Measurements from ENCODE around the gene RNF181. TPM values are rescaled to one million over a fixed set of nuclear protein-coding genes. Genes with fewer than 3 reads are reported as not detected.
A peak's percentile ranks its signal among the peaks of the same experiment; 100 is the strongest.
"Not testable (repeated sequence)": the region's sequence is repeated elsewhere in the genome, so short reads cannot be mapped to it uniquely, and the experiment has no call there.

The RNF181 gene
- total RNA-seq, 1 experiment from 2014 or later: 166 TPM

- in situ Hi-C loops (cut with HindIII; ENCODE audit: low pct_unique_long_range_greater_than_20kb, low sequenced_read_pairs): no loop called here
- no peak for DNase-seq (ENCODE audit: low read depth)
Measured at GRCh38 chr2:85589982-85590791, 5.4 kb upstream of the RNF181 start.

- no peak for DNase-seq (ENCODE audit: low read depth)
- in situ Hi-C loops (cut with HindIII; ENCODE audit: low pct_unique_long_range_greater_than_20kb, low sequenced_read_pairs): no loop called here
Measured at GRCh38 chr2:85590950-85591349, 4.6 kb upstream of the RNF181 start.

GRCh38 chr2:85591563-85591962 is 4.0 kb upstream of the RNF181 start:
- no peak for DNase-seq (ENCODE audit: low read depth)
- in situ Hi-C loops (cut with HindIII; ENCODE audit: low pct_unique_long_range_greater_than_20kb, low sequenced_read_pairs): no loop called here

GRCh38 chr2:85592299-85592698 is 3.2 kb upstream of the RNF181 start:
- in situ Hi-C loops (cut with HindIII; ENCODE audit: low pct_unique_long_range_greater_than_20kb, low sequenced_read_pairs): not testable (repeated sequence)

GRCh38 chr2:85593023-85593422 is 2.5 kb upstream of the RNF181 start:
- no peak for DNase-seq (ENCODE audit: low read depth)
- in situ Hi-C loops (cut with HindIII; ENCODE audit: low pct_unique_long_range_greater_than_20kb, low sequenced_read_pairs): no loop called here

More at GRCh38 chr2:85592299-85592698, 3.2 kb upstream of the RNF181 start:
- DNase-seq (ENCODE audit: low read depth): not testable (repeated sequence)

DNA sequence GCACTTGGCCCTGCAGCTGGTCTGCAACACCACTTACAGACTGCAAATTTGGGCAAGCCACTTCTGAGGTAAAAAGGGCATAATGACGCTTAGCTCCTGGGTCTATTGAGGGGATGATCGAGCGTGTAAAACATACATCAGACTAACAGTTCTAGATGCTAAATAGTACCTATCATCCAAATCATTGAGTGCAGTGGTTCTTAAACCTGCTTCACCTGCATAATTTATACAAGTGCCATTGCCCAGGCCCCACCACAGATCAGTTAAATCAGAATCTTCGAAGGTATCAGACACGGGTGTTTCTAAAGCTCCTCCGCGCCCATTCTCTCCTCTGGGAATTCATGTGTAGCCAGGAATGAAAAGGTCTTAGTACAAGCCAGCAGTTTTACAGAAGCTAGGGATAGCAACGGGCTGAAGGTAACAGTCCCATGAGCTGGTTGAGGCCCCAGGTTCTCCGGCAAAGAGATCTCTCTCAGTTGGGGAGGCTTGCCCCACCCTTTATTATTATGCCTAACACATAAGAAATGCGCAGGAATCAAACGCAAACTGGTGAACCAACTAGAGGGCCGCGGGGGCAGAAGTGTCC is 737 bp upstream of the RNF181 start:
- in situ Hi-C loops (cut with HindIII; ENCODE audit: low pct_unique_long_range_greater_than_20kb, low sequenced_read_pairs): no loop called here
- no peak for DNase-seq (ENCODE audit: low read depth)

GRCh38 chr2:85596026-85596333 is 435 bp downstream of the RNF181 start:
- DNase-seq (ENCODE audit: low read depth): no peak
- in situ Hi-C loops (cut with HindIII; ENCODE audit: low pct_unique_long_range_greater_than_20kb, low sequenced_read_pairs): no loop called here

DNA sequence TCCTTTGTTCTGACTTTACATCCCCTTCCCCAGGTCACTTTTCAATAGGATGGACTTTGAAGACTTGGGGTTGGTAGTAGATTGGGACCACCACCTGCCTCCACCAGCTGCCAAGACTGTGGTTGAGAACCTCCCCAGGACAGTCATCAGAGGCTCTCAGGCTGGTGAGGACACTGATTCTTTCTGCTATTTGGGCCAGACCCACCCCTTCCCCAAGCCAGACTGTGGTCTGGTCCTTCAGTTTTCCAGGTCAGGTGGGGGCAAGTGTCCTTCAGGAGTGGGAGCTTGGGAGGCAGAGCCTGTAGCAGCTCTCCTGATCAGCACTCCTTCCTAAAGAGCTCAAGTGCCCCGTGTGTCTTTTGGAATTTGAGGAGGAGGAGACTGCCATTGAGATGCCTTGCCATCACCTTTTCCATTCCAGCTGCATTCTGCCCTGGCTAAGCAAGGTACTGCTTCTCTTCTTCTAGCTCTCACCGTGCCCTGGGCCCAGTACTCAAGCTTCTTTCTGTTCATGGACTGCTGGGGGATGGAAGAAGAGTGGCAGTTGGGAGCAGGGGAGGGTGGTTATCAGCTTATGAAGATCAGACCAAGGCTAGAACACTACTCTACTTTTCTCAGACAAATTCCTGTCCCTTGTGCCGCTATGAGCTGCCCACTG is 1.1 kb downstream of the RNF181 start:
- DNase-seq (ENCODE audit: low read depth): no peak
- in situ Hi-C loops (cut with HindIII; ENCODE audit: low pct_unique_long_range_greater_than_20kb, low sequenced_read_pairs): no loop called here

DNA sequence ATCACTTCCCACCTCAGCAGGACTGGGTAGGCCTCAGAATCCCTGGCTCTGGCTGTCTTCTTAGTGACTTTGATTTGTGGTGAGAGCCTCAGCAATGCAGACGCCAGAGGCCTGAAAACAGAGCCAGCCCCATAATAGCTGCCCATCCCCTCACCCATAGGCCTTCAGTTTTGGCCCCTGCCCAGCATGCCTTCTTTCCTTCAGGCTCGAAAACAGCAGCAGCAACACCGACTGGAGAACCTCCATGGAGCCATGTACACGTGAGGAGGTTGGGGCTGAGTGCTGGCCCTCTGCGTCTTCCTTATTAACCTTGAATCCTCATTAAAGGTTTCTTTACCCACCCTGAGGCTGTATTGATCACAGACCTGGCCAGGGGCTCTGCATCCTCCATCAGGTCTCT is 1.7 kb downstream of the RNF181 start:
- DNase-seq (ENCODE audit: low read depth): no peak
- in situ Hi-C loops (cut with HindIII; ENCODE audit: low pct_unique_long_range_greater_than_20kb, low sequenced_read_pairs): no loop called here

GRCh38 chr2:85598594-85599340 is 3.2 kb downstream of the RNF181 start:
- in situ Hi-C loops (cut with HindIII; ENCODE audit: low pct_unique_long_range_greater_than_20kb, low sequenced_read_pairs): no loop called here
- no peak for DNase-seq (ENCODE audit: low read depth)

GRCh38 chr2:85599468-85600234 is 4.1 kb downstream of the RNF181 start:
- in situ Hi-C loops (cut with HindIII; ENCODE audit: low pct_unique_long_range_greater_than_20kb, low sequenced_read_pairs): no loop called here
- no peak for DNase-seq (ENCODE audit: low read depth)

DNA sequence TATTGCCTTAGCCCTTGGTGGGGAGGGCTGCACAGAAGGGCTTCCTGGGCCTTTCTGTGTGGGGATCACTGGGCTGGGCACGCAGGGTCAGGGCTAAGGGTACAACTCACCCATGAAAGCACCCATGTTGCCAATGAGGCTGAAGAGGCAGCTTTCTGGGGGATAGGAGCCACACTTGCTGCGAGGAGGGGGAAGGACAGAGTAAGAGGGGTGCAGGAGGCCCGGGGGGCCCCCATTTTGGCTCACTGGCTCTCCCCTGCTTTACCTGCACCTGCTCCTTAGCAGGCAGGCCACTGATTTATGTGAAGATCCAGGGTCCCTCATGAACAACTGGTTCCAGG is 4.7 kb downstream of the RNF181 start:
- DNase-seq (ENCODE audit: low read depth): no peak
- in situ Hi-C loops (cut with HindIII; ENCODE audit: low pct_unique_long_range_greater_than_20kb, low sequenced_read_pairs): no loop called here

- DNase-seq (ENCODE audit: low read depth): no peak
- in situ Hi-C loops (cut with HindIII; ENCODE audit: low pct_unique_long_range_greater_than_20kb, low sequenced_read_pairs): no loop called here
Measured at GRCh38 chr2:85600951-85601770, 5.6 kb downstream of the RNF181 start.

- in situ Hi-C loops (cut with HindIII; ENCODE audit: low pct_unique_long_range_greater_than_20kb, low sequenced_read_pairs): no loop called here
- no peak for DNase-seq (ENCODE audit: low read depth)
Measured at GRCh38 chr2:85601771-85602475, 6.4 kb downstream of the RNF181 start.

- in situ Hi-C loops (cut with HindIII; ENCODE audit: low pct_unique_long_range_greater_than_20kb, low sequenced_read_pairs): no loop called here
- peak; percentile 89 for DNase-seq (ENCODE audit: low read depth)
Measured at GRCh38 chr2:85602476-85603234, 7.1 kb downstream of the RNF181 start, which contains the start of gene TMEM150A. TMEM150A (minus strand) TSS chr2:85602698; CDS start chr2:85601948, 750 bp downstream.

DNA sequence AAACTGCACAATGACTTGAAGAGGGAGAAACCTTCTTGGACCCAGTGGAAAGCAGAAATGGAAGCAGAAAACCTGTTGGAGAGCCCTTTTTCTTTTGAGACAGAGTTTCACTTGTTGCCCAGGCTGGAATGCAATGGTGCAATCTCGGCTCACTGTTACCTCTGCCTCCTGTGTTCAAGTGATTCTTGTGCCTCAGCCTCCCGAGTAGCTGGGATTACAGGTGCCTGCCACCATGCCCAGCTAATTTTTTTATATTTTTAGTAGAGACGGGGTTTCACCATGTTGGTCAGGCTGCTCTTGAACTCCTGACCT is 8.5 kb downstream of the RNF181 start:
- in situ Hi-C loops (cut with HindIII; ENCODE audit: low pct_unique_long_range_greater_than_20kb, low sequenced_read_pairs); DNase-seq (ENCODE audit: low read depth): not testable (repeated sequence)

All from Caki2 (cell line).